ENCODE results near the gene DLGAP3. TPM values are rescaled to one million over a fixed set of nuclear protein-coding genes. Genes with fewer than 3 reads are reported as not detected.

DLGAP3 gene
- total RNA-seq, 1 experiment from 2014 or later: not detected

DNA sequence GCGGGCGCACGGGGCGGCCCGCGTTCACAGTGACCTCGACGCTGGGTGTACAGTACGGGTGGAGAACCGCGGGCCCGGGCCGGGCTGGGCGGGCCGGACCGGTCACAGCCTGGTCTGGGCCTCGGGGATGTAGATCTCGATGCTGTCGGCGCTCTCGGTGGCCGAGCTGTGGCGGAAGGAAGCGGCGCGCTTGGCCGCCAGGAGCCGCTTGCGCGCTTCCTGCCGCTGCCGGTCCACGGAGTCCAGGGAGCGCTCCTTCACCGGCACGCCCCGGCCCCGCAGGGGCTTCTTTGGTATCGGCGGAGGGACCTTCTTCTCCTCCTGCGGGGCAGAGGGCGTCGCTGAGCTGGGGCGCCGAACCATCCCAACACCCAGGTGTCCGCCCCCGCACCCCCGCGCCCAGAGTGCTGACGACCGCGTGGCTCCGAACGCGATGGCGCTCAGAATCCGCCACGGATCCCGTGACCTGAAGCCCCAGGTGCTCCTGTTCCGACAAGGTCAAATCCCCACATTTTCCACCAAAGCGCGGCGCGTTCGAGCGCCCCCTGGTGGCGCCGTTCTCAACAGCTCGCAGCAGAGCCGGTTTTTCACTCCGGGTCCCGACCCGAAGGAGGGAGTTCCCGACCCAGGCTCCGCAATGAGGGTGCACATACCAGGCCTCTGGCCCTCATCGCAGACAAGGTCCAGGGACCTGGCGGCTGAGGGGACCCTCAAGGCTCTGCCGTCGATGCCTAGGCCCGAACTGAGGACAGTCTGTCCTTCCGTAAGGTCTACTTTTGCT is 63.3 kb downstream of the DLGAP3 start:
- Histone ChIP-seq H3K4me1 (ENCODE audit: insufficient read depth, low read length, poor library complexity, severe bottlenecking) (no peaks in the 10 kb centered on the region), H3K27me3 (replicated peaks; ENCODE audit: insufficient read depth, low read depth, low read length, poor library complexity) (peaks cover 1% of the 10 kb centered on the region), H3K27ac (ENCODE audit: low read depth, low read length, poor library complexity, severe bottlenecking) (no peak overlapping the region), H3K4me3 (ENCODE audit: low read depth, low read length, poor library complexity, severe bottlenecking) (peak overlapping the region; percentile 63), H3K9me3 (ENCODE audit: low read depth, low read length, poor library complexity, severe bottlenecking) (no peaks in the 10 kb centered on the region), H3K36me3 (ENCODE audit: insufficient read depth, low read length, poor library complexity, severe bottlenecking) (no peaks in the 10 kb centered on the region)
- BruUV-seq (replicated peaks): no TSS peak
- ChIA-PET CTCF (interaction anchor here (0.6 to 1.0 kb wide), 4 partner anchors 13 to 897 kb away, joined by 3 to 5 read pairs (median 4); no protein-coding TSS in a partner anchor), POLR2A (ENCODE audit: low non-redundant PET) (no interaction called here)
- intact Hi-C loops (cut with micrococcal nuclease; ENCODE audit: unreplicated experiment): no loop called here
- TF ChIP-seq, protein P1, sequence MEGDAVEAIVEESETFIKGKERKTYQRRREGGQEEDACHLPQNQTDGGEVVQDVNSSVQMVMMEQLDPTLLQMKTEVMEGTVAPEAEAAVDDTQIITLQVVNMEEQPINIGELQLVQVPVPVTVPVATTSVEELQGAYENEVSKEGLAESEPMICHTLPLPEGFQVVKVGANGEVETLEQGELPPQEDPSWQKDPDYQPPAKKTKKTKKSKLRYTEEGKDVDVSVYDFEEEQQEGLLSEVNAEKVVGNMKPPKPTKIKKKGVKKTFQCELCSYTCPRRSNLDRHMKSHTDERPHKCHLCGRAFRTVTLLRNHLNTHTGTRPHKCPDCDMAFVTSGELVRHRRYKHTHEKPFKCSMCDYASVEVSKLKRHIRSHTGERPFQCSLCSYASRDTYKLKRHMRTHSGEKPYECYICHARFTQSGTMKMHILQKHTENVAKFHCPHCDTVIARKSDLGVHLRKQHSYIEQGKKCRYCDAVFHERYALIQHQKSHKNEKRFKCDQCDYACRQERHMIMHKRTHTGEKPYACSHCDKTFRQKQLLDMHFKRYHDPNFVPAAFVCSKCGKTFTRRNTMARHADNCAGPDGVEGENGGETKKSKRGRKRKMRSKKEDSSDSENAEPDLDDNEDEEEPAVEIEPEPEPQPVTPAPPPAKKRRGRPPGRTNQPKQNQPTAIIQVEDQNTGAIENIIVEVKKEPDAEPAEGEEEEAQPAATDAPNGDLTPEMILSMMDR (conservative IDR thresholded peaks at IDR 0.05; ENCODE audit: low read depth, low read length): peak; percentile 99
- no peak for TF ChIP-seq EZH2 (IDR thresholded peaks at IDR 0.05; ENCODE audit: borderline replicate concordance, low read depth, low read length, poor library complexity, severe bottlenecking)
- DNase-seq (ENCODE audit: low spot score): peak; percentile 76

DNA sequence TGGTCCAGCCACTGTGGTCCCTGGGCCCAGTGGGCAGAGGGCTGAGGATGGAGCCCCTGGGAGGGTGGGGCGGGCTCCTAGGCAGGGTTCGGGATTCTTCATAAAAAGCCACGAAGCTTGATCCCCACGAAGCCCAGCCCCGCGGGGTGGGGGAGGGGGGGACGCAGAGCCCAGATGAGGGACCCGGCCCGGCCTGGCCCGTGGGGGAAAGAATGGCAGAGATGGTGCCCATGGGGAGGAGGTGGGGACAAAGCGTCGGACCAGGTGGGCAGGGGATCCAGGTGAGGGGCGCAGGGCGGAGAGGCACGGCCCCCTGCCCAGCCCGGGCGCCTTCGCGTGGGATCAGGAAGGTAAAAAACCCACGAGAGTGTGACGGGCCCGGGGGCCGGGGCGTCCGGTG is 63.9 kb downstream of the DLGAP3 start:
- intact Hi-C loops (cut with micrococcal nuclease; ENCODE audit: unreplicated experiment): no loop called here
- no peak for DNase-seq (ENCODE audit: low spot score)
- Histone ChIP-seq H3K4me1 (ENCODE audit: insufficient read depth, low read length, poor library complexity, severe bottlenecking) (no peaks in the 10 kb centered on the region), H3K36me3 (ENCODE audit: insufficient read depth, low read length, poor library complexity, severe bottlenecking) (no peaks in the 10 kb centered on the region), H3K27ac (ENCODE audit: low read depth, low read length, poor library complexity, severe bottlenecking) (no peak overlapping the region), H3K4me3 (ENCODE audit: low read depth, low read length, poor library complexity, severe bottlenecking) (peak overlapping the region; percentile 63), H3K27me3 (replicated peaks; ENCODE audit: insufficient read depth, low read depth, low read length, poor library complexity) (no peaks in the 10 kb centered on the region), H3K9me3 (ENCODE audit: low read depth, low read length, poor library complexity, severe bottlenecking) (no peaks in the 10 kb centered on the region)
- ChIA-PET CTCF (interaction anchor here (0.6 to 1.0 kb wide), 3 partner anchors 13 to 299 kb away, joined by 3 to 5 read pairs (median 4); no protein-coding TSS in a partner anchor), POLR2A (ENCODE audit: low non-redundant PET) (no interaction called here)
- no TSS peak for BruUV-seq (replicated peaks)
- TF ChIP-seq, protein P1 (conservative IDR thresholded peaks at IDR 0.05; ENCODE audit: low read depth, low read length): no peak
- TF ChIP-seq EZH2 (IDR thresholded peaks at IDR 0.05; ENCODE audit: borderline replicate concordance, low read depth, low read length, poor library complexity, severe bottlenecking): no peak

DNA sequence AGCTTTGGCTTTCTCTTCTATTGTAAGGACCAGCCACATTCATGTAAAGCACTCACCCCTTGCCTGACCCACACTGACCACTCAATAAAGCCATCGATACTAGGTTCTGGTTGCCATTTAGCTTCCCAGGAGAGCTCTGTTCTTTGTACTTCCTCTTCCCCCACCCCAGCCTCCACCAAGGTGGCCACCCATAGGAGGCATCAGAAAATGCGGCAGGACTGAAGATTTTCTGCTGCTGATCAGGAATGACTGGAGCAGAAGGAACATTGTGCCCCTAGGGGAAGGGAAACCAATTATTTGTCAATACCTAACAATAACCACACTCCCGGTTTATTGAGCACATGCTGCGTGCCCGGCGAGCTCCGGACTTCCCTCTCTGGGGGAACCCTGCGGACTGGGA is 64.7 kb downstream of the DLGAP3 start:
- ChIA-PET POLR2A (ENCODE audit: low non-redundant PET) (no interaction called here), CTCF (no interaction called here)
- intact Hi-C loops (cut with micrococcal nuclease; ENCODE audit: unreplicated experiment): no loop called here
- no peaks in the 10 kb centered on the region for H3K9me3 ChIP-seq (ENCODE audit: low read depth, low read length, poor library complexity, severe bottlenecking)
- TF ChIP-seq, protein P1 (conservative IDR thresholded peaks at IDR 0.05; ENCODE audit: low read depth, low read length): no peak
- TF ChIP-seq EZH2 (IDR thresholded peaks at IDR 0.05; ENCODE audit: borderline replicate concordance, low read depth, low read length, poor library complexity, severe bottlenecking): no peak
- BruUV-seq (replicated peaks): no TSS peak
- no peaks in the 10 kb centered on the region for H3K27me3 ChIP-seq (replicated peaks; ENCODE audit: insufficient read depth, low read depth, low read length, poor library complexity)
- DNase-seq (ENCODE audit: low spot score): no peak
- H3K4me3 ChIP-seq (ENCODE audit: low read depth, low read length, poor library complexity, severe bottlenecking): no peak overlapping the region
- H3K27ac ChIP-seq (ENCODE audit: low read depth, low read length, poor library complexity, severe bottlenecking): no peak overlapping the region
- no peaks in the 10 kb centered on the region for H3K36me3 ChIP-seq (ENCODE audit: insufficient read depth, low read length, poor library complexity, severe bottlenecking)
- H3K4me1 ChIP-seq (ENCODE audit: insufficient read depth, low read length, poor library complexity, severe bottlenecking): no peaks in the 10 kb centered on the region
